ENCODE data around the gene ETNK2.
"Not testable (repeated sequence)": the region's sequence is repeated elsewhere in the genome, so short reads cannot be mapped to it uniquely, and the experiment has no call there.

Gene ETNK2

GRCh38 chr1:204092632-204093420 is 59.0 kb downstream of the ETNK2 start:
- H3K9me3 Mint-ChIP-seq = no peaks in the 10 kb centered on the region
- H3K4me1 Mint-ChIP-seq = peaks cover 48% of the 10 kb centered on the region
- H3K36me3 Mint-ChIP-seq = peaks cover 4% of the 10 kb centered on the region
- DNase-seq (ENCODE audit: low spot score in 2 of 2) (no peak), ATAC-seq (no peak)
- peak overlapping the region; percentile 53 for H3K4me3 Mint-ChIP-seq
- peak overlapping the region; percentile 82 for H3K27ac Mint-ChIP-seq

- H3K9me3 Mint-ChIP-seq = no peaks in the 10 kb centered on the region
- DNase-seq (ENCODE audit: low spot score in 2 of 2) (no peak), ATAC-seq (no peak)
- H3K27ac Mint-ChIP-seq = peak overlapping the region; percentile 82
- peaks cover 3% of the 10 kb centered on the region for H3K36me3 Mint-ChIP-seq
- H3K4me3 Mint-ChIP-seq = peak overlapping the region; percentile 53
- peaks cover 53% of the 10 kb centered on the region for H3K4me1 Mint-ChIP-seq
These were observed 60.0 kb downstream of the ETNK2 start for GRCh38 chr1:204091787-204092312.

- no peaks in the 10 kb centered on the region for H3K36me3 Mint-ChIP-seq
- peak overlapping the region; percentile 53 for H3K4me3 Mint-ChIP-seq
- H3K9me3 Mint-ChIP-seq = no peaks in the 10 kb centered on the region
- H3K4me1 Mint-ChIP-seq = peaks cover 49% of the 10 kb centered on the region
- H3K27ac Mint-ChIP-seq = peak overlapping the region; percentile 82
- no peak for DNase-seq (ENCODE audit: low spot score in 2 of 2)
- no peak for ATAC-seq
These were observed 60.8 kb downstream of the ETNK2 start for GRCh38 chr1:204091066-204091465.

GRCh38 chr1:204090132-204090531 is 61.7 kb downstream of the ETNK2 start:
- not testable (repeated sequence) for H3K36me3 Mint-ChIP-seq; ATAC-seq; DNase-seq (ENCODE audit: low spot score in 2 of 2); H3K9me3 Mint-ChIP-seq
- Mint-ChIP-seq H3K4me1 (peaks cover 56% of the 10 kb centered on the region), H3K27ac (peak overlapping the region; percentile 82), H3K4me3 (peak overlapping the region; percentile 53)

- DNase-seq (ENCODE audit: low spot score in 2 of 2) (no peak), ATAC-seq (peak; percentile 39)
- peaks cover 63% of the 10 kb centered on the region for H3K4me1 Mint-ChIP-seq
- H3K4me3 Mint-ChIP-seq = peak overlapping the region; percentile 53
- H3K9me3 Mint-ChIP-seq = no peaks in the 10 kb centered on the region
- no peaks in the 10 kb centered on the region for H3K36me3 Mint-ChIP-seq
- peak overlapping the region; percentile 82 for H3K27ac Mint-ChIP-seq
These were observed 62.6 kb downstream of the ETNK2 start for GRCh38 chr1:204089044-204089751.

- Mint-ChIP-seq H3K36me3 (no peaks in the 10 kb centered on the region), H3K9me3 (no peaks in the 10 kb centered on the region), H3K27ac (peak overlapping the region; percentile 82), H3K4me3 (peak overlapping the region; percentile 53), H3K4me1 (peaks cover 68% of the 10 kb centered on the region)
- DNase-seq (ENCODE audit: low spot score in 2 of 2) = no peak
- no peak for ATAC-seq
These were observed 63.2 kb downstream of the ETNK2 start for GRCh38 chr1:204088596-204088995.

- H3K4me1 Mint-ChIP-seq = peaks cover 64% of the 10 kb centered on the region
- peak overlapping the region; percentile 53 for H3K4me3 Mint-ChIP-seq
- H3K27ac Mint-ChIP-seq = peak overlapping the region; percentile 82
- H3K9me3 Mint-ChIP-seq = no peaks in the 10 kb centered on the region
- DNase-seq (ENCODE audit: low spot score in 2 of 2) (no peak), ATAC-seq (peak; percentile 4)
- H3K36me3 Mint-ChIP-seq = no peaks in the 10 kb centered on the region
These were observed 63.8 kb downstream of the ETNK2 start for GRCh38 chr1:204087893-204088528.

GRCh38 chr1:204087181-204087892 is 64.5 kb downstream of the ETNK2 start:
- DNase-seq (ENCODE audit: low spot score in 2 of 2) (no peak), ATAC-seq (peak; percentile 38)
- Mint-ChIP-seq H3K27ac (peak overlapping the region; percentile 82), H3K9me3 (no peaks in the 10 kb centered on the region), H3K36me3 (no peaks in the 10 kb centered on the region), H3K4me3 (peak overlapping the region; percentile 53), H3K4me1 (peaks cover 61% of the 10 kb centered on the region)

GRCh38 chr1:204085876-204086275 is 66.0 kb downstream of the ETNK2 start:
- ATAC-seq (peak; percentile 69), DNase-seq (ENCODE audit: low spot score in 2 of 2) (no peak)
- peaks cover 54% of the 10 kb centered on the region for H3K4me1 Mint-ChIP-seq
- no peaks in the 10 kb centered on the region for H3K36me3 Mint-ChIP-seq
- H3K4me3 Mint-ChIP-seq = no peak overlapping the region
- H3K9me3 Mint-ChIP-seq = no peaks in the 10 kb centered on the region
- peak overlapping the region; percentile 65 for H3K27ac Mint-ChIP-seq

- H3K4me1 Mint-ChIP-seq = peaks cover 60% of the 10 kb centered on the region
- H3K36me3 Mint-ChIP-seq = no peaks in the 10 kb centered on the region
- no peak for DNase-seq (ENCODE audit: low spot score in 2 of 2)
- ATAC-seq = no peak
- H3K27ac Mint-ChIP-seq = peak overlapping the region; percentile 65
- H3K9me3 Mint-ChIP-seq = no peaks in the 10 kb centered on the region
- H3K4me3 Mint-ChIP-seq = no peak overlapping the region
These were observed 67.5 kb downstream of the ETNK2 start for GRCh38 chr1:204084247-204084772.

- no peaks in the 10 kb centered on the region for H3K36me3 Mint-ChIP-seq
- H3K4me3 Mint-ChIP-seq = no peak overlapping the region
- H3K9me3 Mint-ChIP-seq = no peaks in the 10 kb centered on the region
- DNase-seq (ENCODE audit: low spot score in 2 of 2) (no peak), ATAC-seq (no peak)
- peak overlapping the region; percentile 65 for H3K27ac Mint-ChIP-seq
- H3K4me1 Mint-ChIP-seq = peaks cover 54% of the 10 kb centered on the region
These were observed 68.4 kb downstream of the ETNK2 start for GRCh38 chr1:204083491-204083890.

- Mint-ChIP-seq H3K9me3 (no peaks in the 10 kb centered on the region), H3K4me3 (no peak overlapping the region), H3K27ac (peak overlapping the region; percentile 85), H3K36me3 (no peaks in the 10 kb centered on the region), H3K4me1 (peaks cover 45% of the 10 kb centered on the region)
- no peak for DNase-seq (ENCODE audit: low spot score in 2 of 2)
- no peak for ATAC-seq
These were observed 69.9 kb downstream of the ETNK2 start for GRCh38 chr1:204081791-204082513.

- ATAC-seq = no peak
- H3K9me3 Mint-ChIP-seq = no peaks in the 10 kb centered on the region
- H3K4me3 Mint-ChIP-seq = peak overlapping the region; percentile 13
- H3K4me1 Mint-ChIP-seq = peaks cover 52% of the 10 kb centered on the region
- H3K36me3 Mint-ChIP-seq = no peaks in the 10 kb centered on the region
- peak overlapping the region; percentile 82 for H3K27ac Mint-ChIP-seq
- no peak for DNase-seq (ENCODE audit: low spot score in 2 of 2)
These were observed 70.6 kb downstream of the ETNK2 start for GRCh38 chr1:204081164-204081790.

Data from stimulated activated effector memory CD8-positive, alpha-beta T cell treated with anti-CD3 and anti-CD28 coated beads, Interleukin-12 subunit alpha, Interleukin-12 subunit beta, amount 100 ng/mL, for 72 hours (primary cell).